HUDEP-2 (cell line): ENCODE results near the gene C4BPB.

Experiments
- DNase-seq, 76 experiments: peaks; one replicate each; lab custom pipeline; 2025; ENCODE audit not compliant: unreplicated experiment in 76 of 76; lab: John Stamatoyannopoulos, UW

C4BPB gene

DNA sequence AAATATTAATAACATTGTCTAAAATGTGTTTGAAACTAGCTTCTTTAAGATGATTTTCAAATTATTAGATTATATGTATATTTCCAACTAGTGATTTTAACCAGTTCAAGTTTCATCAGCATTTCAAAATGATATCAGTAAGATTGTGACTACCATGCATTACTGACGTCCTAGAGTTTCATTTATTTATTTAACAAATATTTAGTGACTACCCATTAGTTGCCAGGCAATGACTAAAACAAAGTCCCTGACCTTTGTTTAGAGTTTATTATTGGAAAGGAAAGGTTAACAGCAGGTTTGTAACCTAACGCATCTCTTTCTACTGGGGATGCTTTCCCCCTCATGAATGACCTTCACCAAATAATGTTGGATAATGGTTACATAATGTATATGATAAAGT is 7.6 kb upstream of the C4BPB start:
- DNase-seq = no peak

GRCh38 chr1:207081806-207082205 is 6.9 kb upstream of the C4BPB start:
- DNase-seq = no peak

- no peak for DNase-seq
These were observed 4.4 kb upstream of the C4BPB start for GRCh38 chr1:207084232-207084631.

- peak in 50 of 76 experiments; percentile 6 to 80 (median 42) for DNase-seq
These were observed 3.9 kb upstream of the C4BPB start for GRCh38 chr1:207084701-207085180.

GRCh38 chr1:207085887-207086286 is 2.8 kb upstream of the C4BPB start:
- DNase-seq = no peak

DNA sequence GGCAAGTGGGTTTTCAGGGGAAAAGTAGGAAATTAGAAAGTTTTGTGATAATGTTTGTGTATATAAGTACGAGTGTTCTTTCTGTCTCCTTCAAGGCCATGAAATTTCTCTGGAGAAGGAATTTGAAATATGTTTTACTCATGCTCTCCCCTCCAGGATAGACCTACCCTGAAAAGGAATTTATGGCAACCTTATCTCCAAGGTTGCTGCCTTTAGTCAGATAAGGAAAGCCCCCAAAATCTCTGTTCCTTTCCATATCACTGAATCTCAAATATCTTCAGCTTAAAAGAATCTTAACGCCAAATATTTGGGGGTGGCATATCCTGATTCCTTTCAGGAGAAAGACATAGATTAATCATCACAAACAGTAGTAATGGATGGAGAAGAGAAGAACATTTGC is 499 bp upstream of the C4BPB start:
- no peak for DNase-seq

DNA sequence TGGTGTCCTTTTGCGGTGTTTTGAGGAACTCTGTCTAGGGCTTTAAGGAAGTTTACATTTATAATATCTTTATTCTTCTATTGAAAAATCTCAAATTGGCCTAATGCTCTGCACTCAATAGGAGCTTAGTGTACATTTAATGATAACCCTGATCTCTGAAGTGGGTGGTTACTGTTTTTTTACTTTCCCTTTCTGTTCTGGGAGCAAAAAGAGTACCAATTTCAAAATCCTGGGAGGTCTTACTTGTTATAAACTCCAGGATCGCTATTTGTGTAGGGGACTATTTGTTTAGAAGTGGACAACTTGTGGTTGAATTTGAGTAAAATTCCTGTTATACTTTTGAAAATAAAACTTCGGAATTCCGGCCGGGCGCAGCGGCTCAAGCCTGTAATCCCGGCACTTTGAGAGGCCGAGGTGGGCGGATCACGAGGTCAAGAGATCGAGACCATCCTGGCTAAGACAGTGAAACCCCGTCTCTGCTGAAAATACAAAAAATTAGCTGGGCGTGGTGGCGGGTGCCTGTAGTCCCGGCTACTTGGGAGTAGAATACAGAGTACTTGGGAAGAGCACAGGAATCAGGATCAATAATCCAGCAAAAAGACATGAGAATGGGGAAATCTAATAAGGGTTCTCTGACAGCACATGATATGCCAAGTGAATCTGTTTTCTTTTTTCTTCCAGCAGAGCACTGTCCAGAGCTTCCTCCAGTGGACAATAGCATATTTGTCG is 1.1 kb downstream of the C4BPB start:
- no peak for DNase-seq

DNA sequence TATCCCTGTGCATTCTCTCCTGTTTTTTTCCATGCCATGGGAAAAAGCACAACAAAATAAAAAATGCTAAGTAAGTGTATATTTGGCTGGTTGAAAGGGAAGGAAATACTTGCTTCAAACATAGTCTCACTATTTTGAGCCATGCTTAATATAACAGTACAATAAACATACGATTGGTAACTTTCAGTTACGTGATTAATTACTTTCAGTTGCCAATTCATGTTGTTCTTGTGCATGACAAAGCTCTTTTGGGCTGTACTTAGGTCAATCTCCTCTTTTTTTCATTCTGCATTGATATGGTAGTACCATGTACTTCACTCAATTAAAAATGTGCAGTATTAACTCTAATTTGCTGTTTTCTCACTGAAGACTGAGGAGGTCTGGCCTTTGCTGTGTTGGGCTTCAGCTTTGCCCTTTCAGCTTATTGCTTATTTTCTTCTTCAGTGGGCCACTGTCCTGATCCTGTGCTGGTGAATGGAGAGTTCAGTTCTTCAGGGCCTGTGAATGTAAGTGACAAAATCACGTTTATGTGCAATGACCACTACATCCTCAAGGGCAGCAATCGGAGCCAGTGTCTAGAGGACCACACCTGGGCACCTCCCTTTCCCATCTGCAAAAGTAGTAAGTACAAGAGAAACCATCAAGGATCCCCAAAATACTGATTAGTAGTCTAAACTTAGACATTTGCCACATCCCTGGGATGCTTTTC is 2.7 kb downstream of the C4BPB start:
- no peak for DNase-seq

- DNase-seq = no peak
These were observed 5.3 kb downstream of the C4BPB start for GRCh38 chr1:207093944-207094343.

DNA sequence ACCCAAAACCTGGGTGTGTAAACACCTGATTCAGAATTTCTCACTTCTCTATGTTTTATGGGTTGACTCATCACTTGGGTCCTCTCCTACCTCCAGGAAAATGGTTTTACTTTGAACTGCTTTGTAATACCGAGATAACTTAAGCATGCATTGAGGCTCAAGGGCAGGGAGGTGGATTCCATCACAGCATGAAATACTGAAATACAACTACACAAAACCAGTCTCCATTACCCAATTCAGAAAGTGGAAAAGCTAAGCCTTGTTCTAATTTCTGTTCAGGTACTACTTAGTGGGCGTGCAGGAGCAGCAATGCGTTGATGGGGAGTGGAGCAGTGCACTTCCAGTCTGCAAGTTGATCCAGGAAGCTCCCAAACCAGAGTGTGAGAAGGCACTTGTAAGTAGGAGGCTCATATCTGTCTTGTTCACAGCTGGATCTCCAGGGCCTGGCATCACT is 9.2 kb downstream of the C4BPB start:
- DNase-seq = no peak

DNA sequence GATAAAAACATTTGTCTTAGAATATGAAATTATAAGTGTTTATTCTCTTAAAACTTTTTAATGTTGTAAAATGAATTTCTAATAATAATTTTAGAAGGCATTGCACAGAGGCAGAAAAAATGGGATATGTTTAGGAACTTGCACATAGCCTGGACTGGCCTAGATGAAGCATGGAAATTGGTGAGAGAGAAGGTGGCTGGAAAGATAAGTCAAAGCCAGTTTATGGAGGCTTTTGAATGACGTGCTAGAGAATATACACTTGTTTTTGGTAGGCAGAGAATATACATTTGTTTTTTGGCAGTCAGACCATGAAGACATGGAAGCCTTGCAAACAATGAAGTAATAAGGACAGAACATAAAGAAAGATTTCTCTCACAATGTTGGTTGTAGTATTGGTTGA is 13.1 kb downstream of the C4BPB start:
- DNase-seq = no peak

GRCh38 chr1:207102146-207102545 is 13.5 kb downstream of the C4BPB start:
- no peak for DNase-seq

- DNase-seq = no peak
These were observed 14.0 kb downstream of the C4BPB start for GRCh38 chr1:207102659-207103058.

DNA sequence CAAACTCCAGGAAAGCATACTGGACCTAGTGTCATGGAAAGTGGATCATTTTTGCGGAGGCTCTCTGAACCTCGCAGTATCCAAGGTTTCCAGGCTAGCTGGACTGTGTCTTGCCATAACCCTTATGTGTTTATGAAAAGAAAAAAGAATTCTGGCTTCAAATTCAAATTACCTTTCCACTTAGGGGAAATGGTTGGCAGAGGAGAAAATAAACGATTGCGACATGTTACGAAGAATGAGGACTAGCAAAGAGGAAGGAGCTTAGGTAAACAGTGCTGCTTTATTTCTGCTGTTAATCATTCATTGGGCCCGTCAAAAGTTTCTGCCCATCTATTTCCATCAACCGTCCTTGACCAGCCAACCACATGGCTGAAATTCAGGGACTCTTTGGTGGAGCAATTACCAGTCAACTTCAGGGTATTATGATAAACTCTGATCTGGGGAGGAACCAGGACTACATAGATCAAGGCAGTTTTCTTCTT is 15.3 kb downstream of the C4BPB start, which contains the start of gene C4BPA:
C4BPA (plus strand) TSS at position 342 of the 482 bp plus-strand sequence. CDS start 8,793 bp downstream, outside the sequence.
- no peak for DNase-seq

GRCh38 chr1:207109004-207109403 is 20.3 kb downstream of the C4BPB start:
- DNase-seq = no peak

DNA sequence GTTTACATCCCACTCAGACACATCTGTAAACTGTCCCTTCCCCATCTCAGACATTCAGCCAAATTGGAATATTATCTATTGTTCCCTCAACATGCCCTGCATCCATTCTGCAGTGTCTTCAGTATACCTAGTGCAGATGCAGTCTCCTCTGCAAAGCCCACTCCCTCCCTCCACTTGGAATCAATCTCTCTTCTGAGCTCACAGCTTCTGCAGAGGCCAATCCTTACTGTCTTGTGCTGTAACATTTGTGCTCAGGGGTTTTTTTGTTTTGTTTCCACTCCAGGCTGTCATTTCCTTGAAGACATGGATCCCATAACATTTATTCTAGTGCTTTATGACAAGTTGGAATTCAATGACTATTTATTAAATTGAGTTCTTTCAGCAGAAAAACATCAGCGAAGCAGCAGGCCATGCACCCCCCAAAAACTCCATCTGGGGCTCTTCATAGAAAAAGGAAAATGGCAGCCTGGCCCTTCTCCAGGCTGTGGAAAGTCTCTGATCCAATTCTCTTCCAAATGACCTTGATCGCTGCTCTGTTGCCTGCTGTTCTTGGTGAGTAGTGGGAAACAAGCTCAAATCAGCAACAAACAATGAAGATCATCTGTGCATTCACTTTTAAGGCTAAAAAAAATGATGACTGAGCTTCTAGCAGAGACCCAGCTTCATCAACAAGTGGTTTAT is 24.1 kb downstream of the C4BPB start:
- no peak for DNase-seq

DNA sequence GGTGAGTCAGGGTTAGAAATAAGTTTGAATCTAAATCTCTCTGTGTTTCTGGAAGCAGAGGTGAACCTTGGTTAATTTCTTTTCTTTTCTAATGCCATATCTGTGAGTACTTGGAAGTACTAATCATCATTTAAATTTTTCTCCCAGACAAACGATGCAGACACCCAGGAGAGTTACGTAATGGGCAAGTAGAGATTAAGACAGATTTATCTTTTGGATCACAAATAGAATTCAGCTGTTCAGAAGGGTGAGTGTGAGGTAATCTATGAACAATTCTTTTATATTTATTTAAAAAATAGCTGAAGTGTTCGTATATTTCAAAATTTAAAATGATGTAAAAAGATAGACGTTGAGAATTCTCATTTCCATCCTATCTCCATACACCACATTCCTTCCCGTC is 26.6 kb downstream of the C4BPB start:
- no peak for DNase-seq

- DNase-seq = no peak
These were observed 35.7 kb downstream of the C4BPB start for GRCh38 chr1:207124389-207124788.

DNA sequence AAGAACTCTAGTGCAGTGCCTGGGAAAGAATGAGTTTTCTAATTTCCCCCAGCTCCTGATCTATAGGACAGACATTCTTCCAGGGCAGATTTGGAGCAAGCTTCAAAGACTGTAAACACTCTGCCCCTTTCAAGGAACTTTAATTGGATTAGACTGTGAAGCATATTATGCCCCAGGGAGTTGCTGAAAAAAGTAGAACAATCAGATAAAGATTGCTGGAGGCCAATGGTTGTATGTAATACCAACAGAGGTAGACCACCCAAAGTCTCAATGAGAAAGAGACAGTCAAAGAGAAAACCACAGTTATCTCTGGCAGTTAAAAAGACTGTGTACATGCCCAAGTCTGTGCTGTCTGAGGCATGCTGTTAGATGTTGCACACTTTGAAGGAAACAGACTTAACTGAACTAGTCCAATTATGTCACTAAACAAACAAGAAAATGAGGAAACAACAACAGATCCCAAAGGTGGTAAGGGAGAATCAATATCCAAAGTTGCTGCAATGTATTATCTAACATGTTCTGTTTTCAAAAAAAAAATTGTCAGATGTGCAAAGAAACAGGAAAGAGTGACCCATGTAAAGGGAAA is 39.8 kb downstream of the C4BPB start:
- no peak for DNase-seq

GRCh38 chr1:207129053-207129452 is 40.4 kb downstream of the C4BPB start:
- no peak for DNase-seq
